NCI-H1930 (cell line): ENCODE measurements around the gene AFF1.
"Not testable (repeated sequence)": the region's sequence is repeated elsewhere in the genome, so short reads cannot be mapped to it uniquely, and the experiment has no call there.

Source experiments
- DNase-seq, 2 experiments: peaks; one replicate each; lab custom pipeline; 2025; lab: John Stamatoyannopoulos, UW

Gene AFF1

GRCh38 chr4:87011340-87012034, 76.7 kb downstream of the AFF1 start:
- no peak for DNase-seq

- DNase-seq: no peak
Observed at GRCh38 chr4:87012265-87012953, 77.6 kb downstream of the AFF1 start.

- DNase-seq: not testable (repeated sequence)
Observed at GRCh38 chr4:87012954-87013308, 78.1 kb downstream of the AFF1 start.

- DNase-seq: no peak
Observed at GRCh38 chr4:87014284-87014782, 79.5 kb downstream of the AFF1 start.

GRCh38 chr4:87015416-87015815, 80.6 kb downstream of the AFF1 start:
- DNase-seq: no peak

- DNase-seq: no peak
Observed at GRCh38 chr4:87017580-87018342, 83.0 kb downstream of the AFF1 start.

- no peak for DNase-seq
Observed at GRCh38 chr4:87018753-87019152, 83.9 kb downstream of the AFF1 start.

- no peak for DNase-seq
Observed at GRCh38 chr4:87019246-87019791, 84.5 kb downstream of the AFF1 start.

- no peak for DNase-seq
Observed at GRCh38 chr4:87019898-87020297, 85.1 kb downstream of the AFF1 start.

- no peak for DNase-seq
Observed at GRCh38 chr4:87024201-87024600, 89.4 kb downstream of the AFF1 start.

GRCh38 chr4:87025023-87025613, 90.3 kb downstream of the AFF1 start:
- DNase-seq: no peak

GRCh38 chr4:87025614-87026041, 90.8 kb downstream of the AFF1 start:
- DNase-seq: no peak

GRCh38 chr4:87026800-87027495, 92.1 kb downstream of the AFF1 start:
- DNase-seq: no peak

GRCh38 chr4:87029356-87029755, 94.5 kb downstream of the AFF1 start:
- DNase-seq: no peak

- DNase-seq: no peak
Observed at GRCh38 chr4:87030124-87030523, 95.3 kb downstream of the AFF1 start.

GRCh38 chr4:87030755-87031441, 96.1 kb downstream of the AFF1 start:
- DNase-seq: no peak

GRCh38 chr4:87031920-87032319, 97.1 kb downstream of the AFF1 start:
- DNase-seq: no peak

- no peak for DNase-seq
Observed at GRCh38 chr4:87032884-87033533, 98.2 kb downstream of the AFF1 start.

GRCh38 chr4:87033902-87034301, 99.1 kb downstream of the AFF1 start:
- no peak for DNase-seq

GRCh38 chr4:87034527-87034926, 99.7 kb downstream of the AFF1 start:
- DNase-seq: no peak
